B cell (primary cell): Measurements from ENCODE around the gene FAM83B.

Experiments
- CTCF ChIP-seq: fragments of 200-600 bp; IDR thresholded peaks from one replicate; pipeline ENCODE4 v1.8.0; 2022; ENCODE audit warnings: antibody characterized with exemption, mild to moderate bottlenecking
- EZH2 ChIP-seq: IDR thresholded peaks from 2 replicates; pipeline ENCODE4 v1.6.1; 2012; ENCODE audit warnings: borderline replicate concordance, low read depth, mild to moderate bottlenecking, moderate library complexity, low read length; ENCODE audit not compliant: insufficient read depth, poor library complexity, severe bottlenecking

- TF ChIP-seq CTCF (no peak), EZH2 (no peak)
Measured at GRCh38 chr6:54802775-54803634, 43.6 kb upstream of the FAM83B start.
